ENCODE measurements around the gene CUTA. TPM values are rescaled to one million over a fixed set of nuclear protein-coding genes. Genes with fewer than 3 reads are reported as not detected.
A peak's percentile ranks its signal among the peaks of the same experiment; 100 is the strongest.

The CUTA gene
- polyA plus RNA-seq, 1 donor from 2014 or later = 343 TPM

GRCh38 chr6:33391278-33391921 lies 26.5 kb downstream of the CUTA start, which contains the start of gene KIFC1:
KIFC1 (plus strand) TSS chr6:33391823; CDS start chr6:33391986, 163 bp downstream.
- TF ChIP-seq RAD21 (conservative IDR thresholded peaks at IDR 0.05) = peak; percentile 82
- TF ChIP-seq REST (IDR thresholded peaks at IDR 0.05; ENCODE audit: borderline replicate concordance) = no peak
- peak; percentile 57 for TF ChIP-seq POLR2AphosphoS5 (IDR thresholded peaks at IDR 0.05)
- TF ChIP-seq EP300 (conservative IDR thresholded peaks at IDR 0.05; ENCODE audit: poor library complexity, severe bottlenecking) = peak; percentile 79
- peak; percentile 94 for TF ChIP-seq SMC3 (conservative IDR thresholded peaks at IDR 0.05; ENCODE audit: poor library complexity)
- no peak for TF ChIP-seq EZH2 (IDR thresholded peaks at IDR 0.05; ENCODE audit: borderline replicate concordance, insufficient read depth, low read length, poor library complexity, severe bottlenecking)
- peak; percentile 98 for TF ChIP-seq MXI1 (conservative IDR thresholded peaks at IDR 0.05; ENCODE audit: poor library complexity, severe bottlenecking)
- peak; percentile 100 for TF ChIP-seq CTCF (IDR thresholded peaks at IDR 0.05; ENCODE audit: poor library complexity, severe bottlenecking)
- no peak for TF ChIP-seq TAF1 (IDR thresholded peaks at IDR 0.05; ENCODE audit: low read depth)
- H3K4me3 ChIP-seq (ENCODE audit: low read length) = peak within 1 kb of the TSS; percentile 74
- H3K36me3 ChIP-seq (ENCODE audit: insufficient read depth, low read length) = no peaks in the 10 kb centered on the region

GRCh38 chr6:33390767-33391277 lies 27.1 kb downstream of the CUTA start:
- peak overlapping the region; percentile 74 for H3K4me3 ChIP-seq (ENCODE audit: low read length)
- no peaks in the 10 kb centered on the region for H3K9me2 ChIP-seq (ENCODE audit: insufficient read depth, low read length)
- H3K36me3 ChIP-seq (ENCODE audit: insufficient read depth, low read length) = no peaks in the 10 kb centered on the region
- H3K79me2 ChIP-seq (replicated peaks; ENCODE audit: insufficient read depth, low read length) = peaks cover 35% of the 10 kb centered on the region
- no peaks in the 10 kb centered on the region for H3K9me3 ChIP-seq (ENCODE audit: low read length)
- H3F3A ChIP-seq (ENCODE audit: insufficient read depth, low read length, poor library complexity, severe bottlenecking) = no peaks in the 10 kb centered on the region
- peak overlapping the region; percentile 27 for H2AFZ ChIP-seq (ENCODE audit: low read depth, low read length)
- no peak overlapping the region for H3K4me2 ChIP-seq (ENCODE audit: low read length)
- peak overlapping the region; percentile 24 for H3K9ac ChIP-seq (ENCODE audit: low read length)
- TF ChIP-seq TAF1 (IDR thresholded peaks at IDR 0.05; ENCODE audit: low read depth) (no peak), POLR2AphosphoS5 (IDR thresholded peaks at IDR 0.05) (no peak), EZH2 (IDR thresholded peaks at IDR 0.05; ENCODE audit: borderline replicate concordance, insufficient read depth, low read length, poor library complexity, severe bottlenecking) (no peak), RAD21 (conservative IDR thresholded peaks at IDR 0.05) (no peak), SMC3 (conservative IDR thresholded peaks at IDR 0.05; ENCODE audit: poor library complexity) (no peak), EP300 (conservative IDR thresholded peaks at IDR 0.05; ENCODE audit: poor library complexity, severe bottlenecking) (no peak), MXI1 (conservative IDR thresholded peaks at IDR 0.05; ENCODE audit: poor library complexity, severe bottlenecking) (no peak)
- no peaks in the 10 kb centered on the region for H3K27me3 ChIP-seq (ENCODE audit: insufficient read depth, low read depth, low read length)
- no peaks in the 10 kb centered on the region for H4K20me1 ChIP-seq (ENCODE audit: insufficient read depth)
- peak overlapping the region; percentile 55 for H3K27ac ChIP-seq (ENCODE audit: low read length)

More at GRCh38 chr6:33391278-33391921, 26.5 kb downstream of the CUTA start, which contains the start of gene KIFC1:
- Histone ChIP-seq H2AFZ (ENCODE audit: low read depth, low read length) (peak within 1 kb of the TSS; percentile 27), H4K20me1 (ENCODE audit: insufficient read depth) (no peaks in the 10 kb centered on the region), H3K9me2 (ENCODE audit: insufficient read depth, low read length) (no peaks in the 10 kb centered on the region), H3K27me3 (ENCODE audit: insufficient read depth, low read depth, low read length) (no peaks in the 10 kb centered on the region), H3K9me3 (ENCODE audit: low read length) (no peaks in the 10 kb centered on the region), H3K9ac (ENCODE audit: low read length) (peak within 1 kb of the TSS; percentile 24), H3F3A (ENCODE audit: insufficient read depth, low read length, poor library complexity, severe bottlenecking) (no peaks in the 10 kb centered on the region), H3K4me2 (ENCODE audit: low read length) (peak within 1 kb of the TSS; percentile 54), H3K79me2 (replicated peaks; ENCODE audit: insufficient read depth, low read length) (peaks cover 41% of the 10 kb centered on the region), H3K27ac (ENCODE audit: low read length) (peak within 1 kb of the TSS; percentile 55)
